HG02885 (cell line): ENCODE results near the gene DAPK1.

Experiments used
- ATAC-seq: cut with Tn5 transposase; IDR thresholded peaks from one replicate; pipeline ENCODE4 v1.9.1; 2021; ENCODE audit warnings: mild to moderate bottlenecking; ENCODE audit not compliant: unreplicated experiment, poor library complexity

The DAPK1 gene

GRCh38 chr9:87497604-87498045 lies at the start of gene DAPK1:
Gene DAPK1 (plus strand): TSS chr9:87497867. CDS start chr9:87499078, 1,211 bp downstream.
- peak; percentile 27 for ATAC-seq

GRCh38 chr9:87451149-87451548 lies 46.5 kb upstream of the DAPK1 start:
- no peak for ATAC-seq

- no peak for ATAC-seq
Measured at GRCh38 chr9:87455407-87455806, 42.3 kb upstream of the DAPK1 start.

GRCh38 chr9:87461256-87461655 lies 36.4 kb upstream of the DAPK1 start:
- no peak for ATAC-seq

GRCh38 chr9:87464110-87464991 lies 33.3 kb upstream of the DAPK1 start:
- ATAC-seq = peak; percentile 77

- no peak for ATAC-seq
Measured at GRCh38 chr9:87464992-87465378, 32.7 kb upstream of the DAPK1 start.

GRCh38 chr9:87465816-87466215 lies 31.9 kb upstream of the DAPK1 start:
- no peak for ATAC-seq

GRCh38 chr9:87467187-87467586 lies 30.5 kb upstream of the DAPK1 start:
- ATAC-seq = no peak

GRCh38 chr9:87469793-87470465 lies 27.7 kb upstream of the DAPK1 start:
- ATAC-seq = no peak

GRCh38 chr9:87471746-87472145 lies 25.9 kb upstream of the DAPK1 start:
- ATAC-seq = no peak

GRCh38 chr9:87475463-87475862 lies 22.2 kb upstream of the DAPK1 start:
- ATAC-seq = no peak

- no peak for ATAC-seq
Measured at GRCh38 chr9:87478226-87478992, 19.3 kb upstream of the DAPK1 start.

- ATAC-seq = peak; percentile 91
Measured at GRCh38 chr9:87479801-87480201, 17.9 kb upstream of the DAPK1 start.

GRCh38 chr9:87481890-87482855 lies 15.5 kb upstream of the DAPK1 start:
- no peak for ATAC-seq

GRCh38 chr9:87490225-87490624 lies 7.4 kb upstream of the DAPK1 start:
- no peak for ATAC-seq

- no peak for ATAC-seq
Measured at GRCh38 chr9:87490907-87491306, 6.8 kb upstream of the DAPK1 start.

GRCh38 chr9:87491523-87491922 lies 6.1 kb upstream of the DAPK1 start:
- ATAC-seq = no peak

GRCh38 chr9:87492642-87493041 lies 5.0 kb upstream of the DAPK1 start:
- no peak for ATAC-seq

- no peak for ATAC-seq
Measured at GRCh38 chr9:87494970-87495471, 2.6 kb upstream of the DAPK1 start.
